K562 (cell line): ENCODE results near the gene FOSL1.

ENCODE experiments used
- CTCF ChIP-seq, 3 experiments: IDR thresholded peaks in 2 of 3; conservative IDR thresholded peaks in 1 of 3; 2 replicates each; pipeline ENCODE4 v1.5.1; 2011 to 2012; ENCODE audit warnings: low read length in 3 of 3, mild to moderate bottlenecking in 3 of 3, control low read depth in 2 of 3, improper control_type of control experiment in 1 of 3, inconsistent platforms in 1 of 3, low read depth in 1 of 3, mixed read lengths in 1 of 3, moderate library complexity in 1 of 3; ENCODE audit not compliant: insufficient read depth in 2 of 3
- ZBED1 ChIP-seq: IDR thresholded peaks from 2 replicates; pipeline ENCODE4 v1.6.1; 2014
- ZNF174 ChIP-seq: fragments of 250-450 bp; sonication (Bioruptor Pico); IDR thresholded peaks from 2 replicates; pipeline ENCODE4 v1.4.0; 2020; ENCODE audit warnings: mild to moderate bottlenecking

GRCh38 chr11:65847746-65848145 is 52.4 kb downstream of the FOSL1 start:
- TF ChIP-seq CTCF (IDR thresholded peaks at IDR 0.05 in 2 of 3, conservative IDR thresholded peaks at IDR 0.05 in 1 of 3; ENCODE audit: insufficient read depth in 2 of 3, low read depth in 1 of 3, low read length in 3 of 3) (no peak), ZBED1 (no peak), ZNF174 (no peak)
